ENCODE measurements around the gene ARAF. TPM values are rescaled to one million over a fixed set of nuclear protein-coding genes. Genes with fewer than 3 reads are reported as not detected.

Gene ARAF
- total RNA-seq, 1 experiment from 2014 or later, result 16.5 TPM

- Histone ChIP-seq H3K9me2 (replicated peaks; ENCODE audit: insufficient read depth, low read length) (no peaks in the 10 kb centered on the region), H2AFZ (ENCODE audit: low read length) (no peak overlapping the region), H4K20me1 (ENCODE audit: insufficient read depth, low read depth, low read length) (no peaks in the 10 kb centered on the region), H3K27me3 (ENCODE audit: low read length) (no peaks in the 10 kb centered on the region), H3K79me2 (ENCODE audit: low read length) (no peaks in the 10 kb centered on the region), H3K4me3 (ENCODE audit: low read length) (no peak overlapping the region), H3K9me3 (ENCODE audit: low read length) (no peaks in the 10 kb centered on the region), H3K36me3 (ENCODE audit: insufficient read depth, low read length) (no peaks in the 10 kb centered on the region), H3K4me2 (ENCODE audit: low read depth, low read length, poor library complexity, severe bottlenecking) (no peak overlapping the region), H3K27ac (ENCODE audit: low read length) (no peak overlapping the region), H3K4me1 (ENCODE audit: low read length) (no peaks in the 10 kb centered on the region), H3K9ac (ENCODE audit: low read length) (no peak overlapping the region)
- DNase-seq, result no peak
Measured at GRCh38 chrX:47612418-47612817, 51.4 kb downstream of the ARAF start.

- no peak for DNase-seq
- no peak overlapping the region for H3K4me2 ChIP-seq (ENCODE audit: low read depth, low read length, poor library complexity, severe bottlenecking)
Measured at GRCh38 chrX:47613082-47613481, 52.1 kb downstream of the ARAF start.

DNA sequence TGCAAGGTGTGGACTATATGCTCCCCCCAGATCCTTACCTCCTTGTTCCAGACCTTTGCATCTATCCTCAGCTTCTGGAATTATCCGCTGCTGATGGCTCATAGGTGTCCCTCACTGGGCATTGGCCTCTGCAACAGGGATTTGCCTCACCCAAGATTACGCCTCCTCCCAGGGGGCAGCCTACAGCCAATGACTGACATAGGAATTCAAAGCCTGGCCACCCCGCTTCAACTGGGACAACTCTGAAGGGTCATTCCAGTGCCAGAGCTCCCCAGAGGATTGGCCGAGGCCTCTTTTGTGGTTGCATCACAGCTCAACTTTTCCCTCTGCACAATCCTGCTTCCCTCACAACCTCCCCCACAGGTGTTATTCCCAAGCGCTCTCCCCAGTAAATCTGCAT, 53.6 kb downstream of the ARAF start:
- Histone ChIP-seq H3K4me1 (ENCODE audit: low read length) (no peaks in the 10 kb centered on the region), H3K4me2 (ENCODE audit: low read depth, low read length, poor library complexity, severe bottlenecking) (no peak overlapping the region), H3K27me3 (ENCODE audit: low read length) (no peaks in the 10 kb centered on the region), H3K9me2 (replicated peaks; ENCODE audit: insufficient read depth, low read length) (no peaks in the 10 kb centered on the region), H3K4me3 (ENCODE audit: low read length) (no peak overlapping the region), H3K27ac (ENCODE audit: low read length) (no peak overlapping the region), H2AFZ (ENCODE audit: low read length) (no peak overlapping the region), H3K36me3 (ENCODE audit: insufficient read depth, low read length) (no peaks in the 10 kb centered on the region), H3K9me3 (ENCODE audit: low read length) (no peaks in the 10 kb centered on the region), H3K9ac (ENCODE audit: low read length) (no peak overlapping the region), H3K79me2 (ENCODE audit: low read length) (no peaks in the 10 kb centered on the region), H4K20me1 (ENCODE audit: insufficient read depth, low read depth, low read length) (no peaks in the 10 kb centered on the region)
- DNase-seq, result no peak

More at GRCh38 chrX:47613082-47613481, 52.1 kb downstream of the ARAF start:
- H3K79me2 ChIP-seq (ENCODE audit: low read length), result no peaks in the 10 kb centered on the region
- H3K27ac ChIP-seq (ENCODE audit: low read length), result no peak overlapping the region
- H3K4me1 ChIP-seq (ENCODE audit: low read length), result no peaks in the 10 kb centered on the region
- H3K9ac ChIP-seq (ENCODE audit: low read length), result no peak overlapping the region
- no peaks in the 10 kb centered on the region for H3K36me3 ChIP-seq (ENCODE audit: insufficient read depth, low read length)
- H3K27me3 ChIP-seq (ENCODE audit: low read length), result no peaks in the 10 kb centered on the region
- H2AFZ ChIP-seq (ENCODE audit: low read length), result no peak overlapping the region
- no peaks in the 10 kb centered on the region for H3K9me2 ChIP-seq (replicated peaks; ENCODE audit: insufficient read depth, low read length)
- no peak overlapping the region for H3K4me3 ChIP-seq (ENCODE audit: low read length)
- no peaks in the 10 kb centered on the region for H4K20me1 ChIP-seq (ENCODE audit: insufficient read depth, low read depth, low read length)
- no peaks in the 10 kb centered on the region for H3K9me3 ChIP-seq (ENCODE audit: low read length)

- no peak overlapping the region for H3K4me3 ChIP-seq (ENCODE audit: low read length)
- no peak overlapping the region for H3K27ac ChIP-seq (ENCODE audit: low read length)
- DNase-seq, result no peak
- H3K9me2 ChIP-seq (replicated peaks; ENCODE audit: insufficient read depth, low read length), result no peaks in the 10 kb centered on the region
- no peak overlapping the region for H3K9ac ChIP-seq (ENCODE audit: low read length)
- H2AFZ ChIP-seq (ENCODE audit: low read length), result no peak overlapping the region
- no peak overlapping the region for H3K4me2 ChIP-seq (ENCODE audit: low read depth, low read length, poor library complexity, severe bottlenecking)
- H4K20me1 ChIP-seq (ENCODE audit: insufficient read depth, low read depth, low read length), result no peaks in the 10 kb centered on the region
- H3K79me2 ChIP-seq (ENCODE audit: low read length), result no peaks in the 10 kb centered on the region
- H3K9me3 ChIP-seq (ENCODE audit: low read length), result no peaks in the 10 kb centered on the region
- H3K36me3 ChIP-seq (ENCODE audit: insufficient read depth, low read length), result no peaks in the 10 kb centered on the region
- H3K27me3 ChIP-seq (ENCODE audit: low read length), result no peaks in the 10 kb centered on the region
- H3K4me1 ChIP-seq (ENCODE audit: low read length), result no peaks in the 10 kb centered on the region
Measured at GRCh38 chrX:47618923-47619485, 58.0 kb downstream of the ARAF start.

DNA sequence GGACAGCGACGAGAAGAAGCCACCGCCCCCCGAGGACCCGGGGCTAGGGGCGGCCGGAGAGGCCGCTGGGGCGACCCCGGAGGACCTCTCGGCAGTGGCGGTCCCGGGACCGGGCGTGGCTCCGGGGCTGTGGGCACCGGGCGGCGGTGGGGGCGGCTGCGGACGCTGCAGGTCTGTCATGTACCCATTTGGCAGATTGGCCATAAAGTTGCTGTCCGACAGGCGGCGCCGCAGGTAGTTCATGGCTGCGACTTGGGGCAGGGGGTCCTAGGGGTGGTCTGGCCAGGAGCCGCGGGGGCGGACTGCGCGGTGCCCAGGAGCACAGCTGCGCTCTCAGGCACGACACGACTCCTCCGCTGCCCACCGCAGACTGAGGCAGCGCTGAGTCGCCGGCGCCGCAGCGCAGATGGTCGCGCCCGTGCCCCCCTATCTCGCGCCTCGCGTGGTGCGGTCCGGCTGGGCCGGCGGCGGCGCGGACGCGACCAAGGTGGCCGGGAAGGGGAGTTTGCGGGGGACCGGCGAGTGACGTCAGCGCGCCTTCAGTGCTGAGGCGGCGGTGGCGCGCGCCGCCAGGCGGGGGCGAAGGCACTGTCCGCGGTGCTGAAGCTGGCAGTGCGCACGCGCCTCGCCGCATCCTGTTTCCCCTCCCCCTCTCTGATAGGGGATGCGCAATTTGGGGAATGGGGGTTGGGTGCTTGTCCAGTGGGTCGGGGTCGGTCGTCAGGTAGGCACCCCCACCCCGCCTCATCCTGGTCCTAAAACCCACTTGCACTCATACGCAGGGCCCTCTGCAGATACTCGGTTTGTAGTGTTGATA, 58.7 kb downstream of the ARAF start, which contains the start of gene SYN1:
TSS of gene SYN1 (minus strand) at position 372 of the 817 bp plus-strand sequence. CDS start at position 243, 129 bp downstream.
- no peaks in the 10 kb centered on the region for H3K79me2 ChIP-seq (ENCODE audit: low read length)
- no peak within 1 kb of the TSS for H2AFZ ChIP-seq (ENCODE audit: low read length)
- no peak within 1 kb of the TSS for H3K4me2 ChIP-seq (ENCODE audit: low read depth, low read length, poor library complexity, severe bottlenecking)
- no peak within 1 kb of the TSS for H3K27ac ChIP-seq (ENCODE audit: low read length)
- peak; percentile 90 for DNase-seq
- H3K4me1 ChIP-seq (ENCODE audit: low read length), result no peaks in the 10 kb centered on the region
- no peaks in the 10 kb centered on the region for H3K27me3 ChIP-seq (ENCODE audit: low read length)
- no peaks in the 10 kb centered on the region for H4K20me1 ChIP-seq (ENCODE audit: insufficient read depth, low read depth, low read length)
- H3K4me3 ChIP-seq (ENCODE audit: low read length), result no peak within 1 kb of the TSS
- no peaks in the 10 kb centered on the region for H3K9me2 ChIP-seq (replicated peaks; ENCODE audit: insufficient read depth, low read length)
- H3K9me3 ChIP-seq (ENCODE audit: low read length), result no peaks in the 10 kb centered on the region
- no peaks in the 10 kb centered on the region for H3K36me3 ChIP-seq (ENCODE audit: insufficient read depth, low read length)
- no peak within 1 kb of the TSS for H3K9ac ChIP-seq (ENCODE audit: low read length)

DNA sequence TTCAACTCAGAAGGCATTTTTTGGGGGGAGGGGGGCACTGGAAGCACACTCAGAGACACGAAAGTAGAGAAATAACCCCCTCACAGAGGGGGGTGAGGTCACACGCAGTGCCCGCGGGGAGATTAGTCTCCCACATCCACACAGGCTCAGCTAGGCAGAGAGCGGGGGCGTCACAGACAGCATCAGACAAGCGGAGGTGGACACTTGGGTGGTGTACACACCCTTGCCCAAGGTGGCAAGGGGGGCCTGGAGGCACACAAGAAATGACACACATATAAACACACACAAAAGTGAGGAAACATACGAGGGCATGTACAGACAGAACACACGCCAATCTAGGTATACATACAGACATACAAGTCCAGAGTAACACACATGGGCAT, 59.3 kb downstream of the ARAF start:
- H3K4me3 ChIP-seq (ENCODE audit: low read length), result no peak overlapping the region
- H3K27me3 ChIP-seq (ENCODE audit: low read length), result no peaks in the 10 kb centered on the region
- no peak overlapping the region for H3K4me2 ChIP-seq (ENCODE audit: low read depth, low read length, poor library complexity, severe bottlenecking)
- no peaks in the 10 kb centered on the region for H3K9me2 ChIP-seq (replicated peaks; ENCODE audit: insufficient read depth, low read length)
- no peaks in the 10 kb centered on the region for H3K9me3 ChIP-seq (ENCODE audit: low read length)
- no peak overlapping the region for H3K27ac ChIP-seq (ENCODE audit: low read length)
- H4K20me1 ChIP-seq (ENCODE audit: insufficient read depth, low read depth, low read length), result no peaks in the 10 kb centered on the region
- H3K79me2 ChIP-seq (ENCODE audit: low read length), result no peaks in the 10 kb centered on the region
- H3K9ac ChIP-seq (ENCODE audit: low read length), result no peak overlapping the region
- no peaks in the 10 kb centered on the region for H3K4me1 ChIP-seq (ENCODE audit: low read length)
- H2AFZ ChIP-seq (ENCODE audit: low read length), result no peak overlapping the region
- H3K36me3 ChIP-seq (ENCODE audit: insufficient read depth, low read length), result no peaks in the 10 kb centered on the region
- DNase-seq, result no peak

Small RNA genes lying within 50 kb of the gene (small RNA-seq; reads per million reads assigned to genes)
- gene MIR4769, result not detected

Other genes with a start within 250 kb of the ARAF start
- 0.52 and 0.90 TPM in 2 replicates for gene ZNF157, start 190.6 kb upstream of the ARAF start, total RNA-seq (2014; rRNA removed; shearing (Covaris generic); ENCODE audit: low replicate concordance)
- 9.7 and 11.1 TPM in 2 replicates for gene ZNF41, start 78.0 kb upstream of the ARAF start, total RNA-seq (2014; rRNA removed; shearing (Covaris generic); ENCODE audit: low replicate concordance)
- 0.29 and 0.56 TPM in 2 replicates for gene TIMP1, start 21.2 kb downstream of the ARAF start, total RNA-seq (2014; rRNA removed; shearing (Covaris generic); ENCODE audit: low replicate concordance)
- gene SYN1, start 58.7 kb downstream of the ARAF start, total RNA-seq (2014; rRNA removed; shearing (Covaris generic); ENCODE audit: low replicate concordance), result not detected in 2 replicates
- gene CFP, start 68.7 kb downstream of the ARAF start, total RNA-seq (2014; rRNA removed; shearing (Covaris generic); ENCODE audit: low replicate concordance), result 0.11 and 0.54 TPM in 2 replicates
- 24.2 and 27.8 TPM in 2 replicates for gene ELK1, start 89.4 kb downstream of the ARAF start, total RNA-seq (2014; rRNA removed; shearing (Covaris generic); ENCODE audit: low replicate concordance)
- gene UXT, start 98.0 kb downstream of the ARAF start, total RNA-seq (2014; rRNA removed; shearing (Covaris generic); ENCODE audit: low replicate concordance), result 191 and 202 TPM in 2 replicates